HG02884 (cell line): ENCODE results near the gene HOXC11.

Experiments
- ATAC-seq: cut with Tn5 transposase; IDR thresholded peaks from one replicate; pipeline ENCODE4 v1.9.1; 2021; ENCODE audit warnings: mild to moderate bottlenecking, moderate library complexity; ENCODE audit not compliant: unreplicated experiment

The HOXC11 gene

DNA sequence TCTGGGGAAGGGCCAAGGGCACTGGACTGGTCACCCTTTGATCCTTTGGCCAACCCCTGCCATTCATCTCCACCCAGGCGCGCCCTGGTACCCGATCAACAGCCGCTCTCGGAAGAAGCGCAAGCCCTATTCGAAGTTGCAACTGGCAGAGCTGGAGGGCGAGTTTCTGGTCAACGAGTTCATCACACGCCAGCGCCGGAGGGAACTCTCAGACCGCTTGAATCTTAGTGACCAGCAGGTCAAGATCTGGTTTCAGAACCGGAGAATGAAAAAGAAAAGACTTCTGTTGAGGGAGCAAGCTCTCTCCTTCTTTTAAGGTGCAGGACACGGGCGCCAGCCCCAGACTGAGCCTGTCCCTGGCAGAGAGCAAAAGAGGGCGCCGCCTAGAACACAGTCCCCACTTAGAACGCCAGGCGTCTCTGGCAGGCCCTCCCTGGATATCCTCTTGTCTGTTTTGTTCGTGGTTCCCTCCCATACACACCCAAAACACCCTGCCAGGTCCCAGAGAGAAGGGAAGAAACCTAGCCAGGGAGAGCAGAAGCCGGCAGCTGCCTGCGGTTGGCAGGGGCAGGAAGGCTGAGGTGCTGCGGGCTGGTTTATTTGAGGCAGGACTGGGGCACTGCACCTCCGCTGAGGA is 16.6 kb upstream of the HOXC11 start:
- ATAC-seq = no peak

DNA sequence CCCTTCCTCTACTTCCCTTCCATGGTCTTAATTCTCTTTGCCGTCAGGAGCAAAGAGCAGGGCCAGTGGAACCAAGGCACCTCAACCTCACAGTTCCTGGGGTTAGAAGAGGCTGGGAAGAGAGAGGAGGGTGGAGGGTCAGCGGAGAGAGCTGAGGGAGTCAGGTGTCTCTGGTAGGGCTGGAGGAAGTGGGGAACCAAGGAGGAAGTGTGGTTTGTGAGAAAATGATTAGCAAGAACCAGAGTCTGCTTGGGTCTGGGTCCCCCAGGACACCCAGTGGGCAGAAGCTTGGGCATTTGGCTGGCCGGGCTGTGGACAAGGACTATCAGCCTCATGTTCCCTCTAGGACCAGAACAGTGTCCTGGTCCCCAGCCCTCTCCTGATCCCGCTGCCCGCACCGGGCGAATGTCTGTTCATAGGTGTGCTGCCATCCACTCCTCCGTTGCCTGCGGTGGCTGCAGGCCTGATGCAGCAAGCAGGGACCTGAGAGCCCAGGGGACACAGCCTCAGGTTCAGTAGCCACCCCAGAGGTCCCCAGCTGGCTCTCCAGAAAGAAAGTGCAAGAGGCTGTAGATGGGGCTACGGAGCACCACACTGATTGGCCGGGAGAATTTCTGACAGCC is 15.9 kb upstream of the HOXC11 start:
- no peak for ATAC-seq

DNA sequence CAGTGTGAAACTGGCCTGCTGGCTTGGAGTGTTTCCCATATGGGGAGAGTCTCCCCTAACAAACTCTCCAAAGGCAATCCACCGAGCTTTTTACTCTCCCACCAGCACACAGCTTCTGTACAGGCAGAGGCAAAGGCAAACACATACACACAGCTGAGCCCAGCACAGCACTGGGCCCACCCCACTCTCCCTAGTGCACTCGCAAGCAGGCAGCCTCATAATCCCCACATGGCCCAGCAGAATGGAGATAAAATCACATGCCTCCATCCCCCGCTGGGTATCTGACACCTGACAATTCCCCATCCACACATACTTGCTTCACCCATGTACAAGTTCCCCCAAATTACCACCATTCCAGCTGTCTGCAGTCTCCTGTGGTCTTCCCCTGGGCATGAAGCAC is 14.8 kb upstream of the HOXC11 start:
- no peak for ATAC-seq

DNA sequence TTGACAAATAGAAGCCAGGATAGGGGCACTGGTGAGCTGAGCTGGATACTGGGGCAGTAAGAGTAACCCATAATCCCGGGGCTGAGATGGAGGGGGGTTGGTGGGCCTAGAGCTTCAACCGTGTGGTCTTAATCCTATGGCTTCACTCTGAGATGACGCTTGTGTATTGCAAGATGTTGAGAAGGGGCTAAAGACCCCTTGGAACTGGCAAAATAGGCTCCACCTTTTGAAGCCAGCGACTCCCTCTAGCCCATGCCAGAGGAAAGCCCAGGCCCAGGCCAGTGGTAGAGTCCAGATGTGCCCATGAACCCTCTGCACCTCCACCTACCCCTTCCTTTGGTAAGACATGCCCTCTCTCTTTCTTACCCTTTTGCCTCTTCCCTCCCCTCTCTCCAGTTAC is 13.6 kb upstream of the HOXC11 start:
- no peak for ATAC-seq

DNA sequence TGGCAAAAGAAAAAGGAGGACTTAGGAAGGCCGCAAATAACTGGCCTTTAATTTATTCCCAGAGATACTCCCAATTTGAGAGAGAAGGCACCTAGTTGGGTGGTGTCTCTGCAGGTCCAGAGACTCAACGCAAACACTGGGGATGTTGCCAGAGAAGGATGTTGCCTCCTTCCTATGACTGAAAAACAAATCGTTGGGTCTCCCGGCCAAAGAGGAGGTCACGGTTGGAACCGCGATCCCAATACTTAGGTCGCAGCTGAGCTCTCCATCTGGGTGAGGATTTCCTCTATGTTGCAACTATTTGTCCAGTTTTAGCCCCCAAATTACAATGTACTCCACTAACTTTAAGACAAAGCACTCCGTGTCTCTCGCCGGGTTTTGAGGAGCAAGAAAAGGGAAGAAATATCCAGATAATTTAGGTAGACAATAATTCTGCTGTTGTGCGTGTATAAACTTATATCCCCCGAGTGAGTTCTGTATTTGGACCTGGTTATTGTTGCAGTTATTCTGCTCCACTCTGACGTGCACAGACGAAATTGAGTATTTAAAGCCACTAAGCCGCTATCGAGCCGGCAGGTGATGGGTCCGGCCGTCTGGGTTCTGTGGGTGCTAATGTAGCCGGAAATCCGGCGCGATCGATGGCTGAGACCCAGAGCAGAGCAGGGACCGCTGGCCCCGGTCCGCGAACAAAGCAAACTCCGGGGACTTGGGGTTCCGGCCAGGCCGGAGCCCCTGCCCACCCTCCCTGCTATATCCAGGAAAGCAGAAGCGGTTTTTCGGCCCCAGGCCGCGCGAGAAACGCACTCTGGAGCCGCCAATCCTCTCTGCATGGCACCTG is 12.5 kb upstream of the HOXC11 start:
- ATAC-seq = no peak

DNA sequence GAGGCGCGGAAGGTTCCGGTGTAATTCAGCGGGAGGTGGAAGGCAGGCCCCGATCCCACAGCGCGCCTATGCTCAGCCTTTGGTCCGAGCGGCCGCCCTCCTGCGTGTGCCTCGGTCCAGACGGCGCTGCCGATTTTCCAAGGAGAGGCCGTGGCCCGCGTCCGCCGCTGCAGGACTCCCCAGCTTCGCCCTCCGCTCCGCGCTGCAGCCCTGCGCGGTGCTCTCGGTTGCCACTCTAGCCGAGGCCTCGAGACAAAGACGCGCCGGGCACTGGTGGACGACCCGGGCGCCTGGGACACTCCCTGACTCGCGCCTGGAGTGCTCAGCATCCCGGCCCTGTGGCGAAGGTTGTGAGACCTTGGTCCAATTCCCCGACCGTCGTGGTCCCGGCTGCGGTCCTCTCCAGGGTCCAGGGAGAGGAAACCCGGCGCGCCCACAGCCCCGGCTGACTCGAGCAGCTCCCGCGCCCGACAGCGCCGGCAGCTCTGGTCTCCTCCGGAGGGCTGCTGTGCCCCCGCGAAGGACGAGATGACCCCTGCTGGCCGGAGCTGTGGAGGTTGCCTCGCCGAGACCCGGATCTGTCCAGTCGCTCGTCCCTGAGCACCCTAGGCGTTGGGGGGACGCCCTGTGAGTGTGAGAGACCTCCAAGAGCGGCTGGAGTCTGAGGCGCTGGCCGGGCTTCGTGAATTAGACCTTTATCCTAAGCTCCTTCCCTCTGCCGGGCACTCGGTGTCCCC is 11.7 kb upstream of the HOXC11 start:
- no peak for ATAC-seq

DNA sequence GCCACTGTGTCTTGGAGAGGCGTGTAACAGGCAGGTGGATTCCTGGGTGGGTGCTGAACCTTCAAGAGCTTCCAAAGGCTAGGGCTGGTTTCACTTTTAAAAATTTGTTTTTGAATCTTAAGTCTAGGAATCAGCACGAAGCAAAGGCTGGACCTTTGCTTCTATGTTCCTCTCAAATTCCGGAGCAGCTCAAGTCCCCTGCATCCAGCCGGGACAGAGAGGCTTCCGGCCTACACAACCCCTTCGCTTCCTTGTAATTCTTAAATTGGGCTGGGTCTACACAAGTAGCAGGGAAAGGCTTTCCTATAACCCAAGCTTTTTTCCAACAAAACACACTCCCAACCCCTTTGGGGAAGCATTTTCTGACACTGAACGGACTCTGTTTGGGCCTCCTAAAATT is 9.9 kb upstream of the HOXC11 start:
- ATAC-seq = no peak

DNA sequence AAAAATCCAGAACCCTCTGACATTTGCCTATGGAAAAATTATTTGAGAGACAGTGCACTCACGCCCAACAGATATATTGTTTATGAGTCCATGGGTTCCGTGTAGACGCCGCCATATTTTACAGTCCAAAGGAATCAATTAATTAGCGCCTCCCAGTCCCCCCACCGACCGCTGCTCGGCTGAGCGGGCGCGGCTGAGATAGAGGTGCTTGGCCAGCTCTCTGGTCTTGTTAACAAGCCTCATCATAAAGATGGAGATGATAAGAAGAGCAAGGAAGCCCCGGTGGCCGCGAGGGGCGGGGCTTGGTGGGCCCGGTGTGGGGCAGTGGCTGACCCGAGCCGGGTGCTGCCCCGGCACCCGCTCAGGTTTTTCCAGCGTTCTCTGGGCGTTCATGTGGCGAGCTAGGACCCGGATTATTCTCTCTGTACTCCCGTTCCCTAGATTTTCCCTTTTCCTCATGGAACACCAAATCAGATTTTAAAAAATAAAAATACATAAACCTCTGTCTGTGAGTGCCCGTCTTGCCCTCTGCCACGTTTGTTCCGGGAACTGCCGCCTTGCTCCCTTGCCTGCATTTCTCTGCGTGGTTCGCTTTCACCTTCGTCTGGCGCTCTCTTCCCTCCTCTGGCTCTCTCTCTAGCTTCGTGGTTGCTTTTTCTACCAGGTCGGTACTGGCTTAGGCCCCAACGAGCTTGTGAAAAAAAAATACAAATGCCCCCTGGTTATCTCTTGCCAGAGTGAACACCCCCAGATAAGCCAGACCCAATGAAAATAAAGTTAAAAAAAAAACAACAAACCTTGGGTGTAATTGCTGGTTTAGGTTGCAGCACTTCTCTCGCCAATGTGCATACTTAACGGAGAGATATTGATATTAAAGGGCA is 9.3 kb upstream of the HOXC11 start:
- no peak for ATAC-seq

DNA sequence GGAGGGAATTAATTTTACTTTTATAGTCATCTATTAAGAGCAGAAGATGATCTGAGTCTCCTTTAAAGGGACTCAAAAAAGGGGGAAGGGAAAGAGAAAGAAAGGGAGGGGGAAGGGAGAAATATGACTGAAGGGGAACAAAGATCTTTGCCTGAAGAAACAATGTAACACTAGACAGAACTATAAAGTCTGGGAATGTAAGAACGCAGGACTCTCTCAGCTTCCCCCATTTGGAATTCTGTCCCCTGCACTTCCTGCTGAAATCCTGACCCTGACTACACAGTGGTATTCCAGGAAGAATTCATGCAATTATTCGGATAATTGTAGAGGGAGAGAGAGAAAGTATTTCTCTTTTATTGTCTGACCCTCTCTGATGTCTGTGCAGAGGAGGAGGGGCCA is 8.6 kb upstream of the HOXC11 start:
- no peak for ATAC-seq

DNA sequence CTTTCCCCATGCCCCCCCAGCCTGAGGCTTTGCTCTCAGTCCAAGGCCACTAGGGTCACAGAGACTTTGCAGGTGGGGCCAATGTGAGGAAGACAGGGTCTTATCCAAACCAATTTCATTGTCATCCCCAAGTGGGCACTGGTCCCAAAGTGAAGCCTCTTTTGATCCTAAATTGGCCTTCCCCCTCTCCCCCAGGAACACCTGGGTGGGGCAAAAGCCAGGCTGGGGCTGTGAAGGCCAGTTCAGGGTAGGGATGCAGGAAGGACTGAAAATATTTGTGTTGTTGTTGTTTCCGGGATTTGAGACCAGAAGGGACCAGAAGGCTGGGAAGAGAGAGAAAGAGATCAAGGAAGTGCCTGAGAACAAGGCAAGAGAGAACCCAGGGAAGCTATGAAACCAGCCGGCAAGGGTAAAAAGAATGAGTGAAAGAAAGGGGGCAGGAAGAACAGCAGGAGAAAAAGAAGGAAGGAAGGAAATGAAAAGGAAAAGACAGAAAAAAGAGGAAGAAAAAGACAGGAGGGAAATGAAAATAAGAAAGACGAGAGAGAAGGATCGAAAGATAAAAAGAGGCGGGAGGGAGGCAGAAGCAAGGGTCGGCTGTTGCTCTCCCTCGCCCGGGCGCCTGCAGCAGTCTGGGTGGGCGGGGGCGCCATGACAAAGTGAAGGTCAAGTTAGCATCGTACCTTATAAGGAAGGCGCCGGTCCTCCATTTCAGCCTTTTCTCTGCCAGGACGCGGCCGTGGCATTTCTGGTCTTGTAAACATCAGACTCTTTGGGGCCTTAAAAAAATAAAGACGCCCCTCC is 7.4 kb upstream of the HOXC11 start:
- ATAC-seq = no peak

DNA sequence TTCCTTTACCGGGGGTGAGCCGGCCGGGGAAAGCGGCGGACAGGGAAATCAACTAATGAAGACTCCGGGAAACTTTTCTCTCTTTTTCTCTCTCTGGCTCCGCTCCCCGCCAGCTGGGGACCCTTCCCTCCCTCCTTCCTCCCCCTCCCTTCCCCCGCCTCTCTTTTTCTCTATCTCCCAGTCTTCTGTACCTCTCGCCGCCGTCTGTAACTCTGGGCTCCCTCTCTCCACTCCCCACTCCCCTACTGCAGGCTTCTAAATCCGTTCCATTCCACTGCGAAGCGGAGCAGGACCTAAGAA is 6.9 kb upstream of the HOXC11 start:
- no peak for ATAC-seq

DNA sequence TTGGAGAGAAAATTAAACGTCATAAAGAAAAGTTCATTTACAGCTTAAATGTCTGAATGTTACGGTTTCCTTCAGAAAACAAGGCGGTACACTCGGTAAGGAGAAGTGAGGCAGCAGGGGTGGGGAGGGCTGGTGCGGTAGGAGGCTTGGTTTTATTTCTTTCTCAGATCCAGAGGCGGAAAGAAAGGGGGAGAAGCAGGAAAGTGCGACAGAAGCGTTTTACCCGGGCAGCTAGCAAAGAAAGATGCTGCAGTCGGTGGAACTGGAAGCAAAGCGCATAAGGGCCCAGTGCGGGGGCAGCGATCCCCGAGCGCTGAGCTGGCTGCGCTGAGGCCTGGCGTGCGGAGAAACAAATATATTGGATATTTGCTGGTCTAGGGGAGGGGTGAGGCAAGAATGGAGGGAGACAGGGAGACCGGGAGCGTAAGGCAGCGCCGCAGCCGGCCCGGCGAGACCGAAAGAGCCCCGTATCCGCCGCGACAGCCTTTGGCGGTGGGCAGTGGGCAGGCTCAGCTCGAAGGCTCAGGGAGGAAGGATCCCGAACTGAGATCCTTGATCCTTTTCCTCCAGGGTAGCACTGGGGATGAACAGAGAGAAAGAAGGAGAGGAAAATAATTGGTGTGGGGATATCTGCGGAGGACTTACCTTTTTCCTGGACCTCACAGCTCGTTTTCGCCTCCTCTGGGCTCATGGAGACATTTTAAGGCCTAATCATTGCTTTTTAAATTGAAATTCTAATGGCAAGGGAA is 6.4 kb upstream of the HOXC11 start:
- ATAC-seq = no peak

DNA sequence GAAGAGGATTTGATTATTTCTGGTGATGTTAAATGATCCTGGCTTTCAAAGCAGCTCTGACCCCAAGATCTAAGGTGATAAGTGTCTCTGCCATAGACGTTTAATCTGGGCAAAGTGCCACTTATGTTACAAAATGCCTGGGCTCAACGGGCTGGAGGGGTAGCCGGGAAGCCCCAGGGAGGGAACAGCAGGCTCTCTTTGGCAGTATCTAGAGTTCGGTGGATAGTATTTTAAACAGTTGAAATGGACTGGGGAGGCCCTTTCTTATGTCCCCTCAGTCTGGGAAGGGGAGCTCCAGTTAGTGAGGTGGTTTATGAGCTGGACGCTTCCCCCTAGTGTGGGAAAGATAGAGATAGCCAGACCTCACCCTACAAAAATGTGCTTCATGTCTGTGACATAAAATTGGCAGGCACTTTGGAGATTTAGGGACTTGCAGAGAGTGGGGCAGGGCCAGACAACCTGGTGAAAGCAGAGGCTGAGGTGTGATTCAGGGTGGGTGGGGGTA is 5.5 kb upstream of the HOXC11 start:
- no peak for ATAC-seq

DNA sequence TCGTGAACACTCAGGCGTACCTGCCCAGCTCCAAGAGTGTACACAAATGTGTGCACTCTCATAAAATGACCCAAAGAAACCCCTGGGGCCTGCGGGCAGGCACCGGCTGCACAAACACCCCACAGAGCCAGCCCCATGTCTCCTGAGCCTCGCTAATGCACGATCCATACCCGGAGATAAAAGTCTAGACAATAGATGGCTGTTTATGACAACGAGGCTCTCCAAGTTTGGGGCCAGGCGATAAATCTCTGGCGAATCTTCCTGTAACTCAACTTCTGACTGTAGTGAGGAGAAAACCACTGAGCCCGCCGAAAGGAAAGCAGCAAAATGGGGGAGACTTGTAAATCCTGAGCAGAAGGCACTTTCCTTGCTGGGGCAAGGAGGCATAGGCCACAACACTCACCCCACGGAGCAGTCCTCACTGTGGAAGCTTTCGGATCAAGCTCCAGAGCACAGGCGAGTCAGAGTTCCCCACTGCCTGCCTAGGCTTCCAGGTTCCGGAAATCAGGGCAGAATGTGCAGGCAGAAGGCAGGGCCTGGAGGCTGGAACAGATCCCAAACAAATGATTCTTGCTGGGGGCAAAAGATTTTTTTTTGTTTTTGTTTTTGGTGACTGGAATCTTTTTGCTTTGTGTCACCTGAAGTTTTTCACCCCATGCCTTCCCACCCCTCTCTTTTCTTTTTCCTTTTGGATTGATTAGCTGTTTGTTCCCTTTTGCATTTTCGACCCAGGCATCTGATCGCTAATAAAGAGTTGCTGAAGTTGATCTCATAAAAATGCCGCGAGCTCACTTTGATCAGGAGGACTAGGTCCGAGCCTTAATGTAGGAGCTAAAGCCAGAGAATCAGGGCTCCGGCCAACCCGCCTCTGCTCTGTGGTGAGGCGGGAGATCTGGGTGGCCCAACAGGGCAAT is 4.5 kb upstream of the HOXC11 start:
- ATAC-seq = no peak

DNA sequence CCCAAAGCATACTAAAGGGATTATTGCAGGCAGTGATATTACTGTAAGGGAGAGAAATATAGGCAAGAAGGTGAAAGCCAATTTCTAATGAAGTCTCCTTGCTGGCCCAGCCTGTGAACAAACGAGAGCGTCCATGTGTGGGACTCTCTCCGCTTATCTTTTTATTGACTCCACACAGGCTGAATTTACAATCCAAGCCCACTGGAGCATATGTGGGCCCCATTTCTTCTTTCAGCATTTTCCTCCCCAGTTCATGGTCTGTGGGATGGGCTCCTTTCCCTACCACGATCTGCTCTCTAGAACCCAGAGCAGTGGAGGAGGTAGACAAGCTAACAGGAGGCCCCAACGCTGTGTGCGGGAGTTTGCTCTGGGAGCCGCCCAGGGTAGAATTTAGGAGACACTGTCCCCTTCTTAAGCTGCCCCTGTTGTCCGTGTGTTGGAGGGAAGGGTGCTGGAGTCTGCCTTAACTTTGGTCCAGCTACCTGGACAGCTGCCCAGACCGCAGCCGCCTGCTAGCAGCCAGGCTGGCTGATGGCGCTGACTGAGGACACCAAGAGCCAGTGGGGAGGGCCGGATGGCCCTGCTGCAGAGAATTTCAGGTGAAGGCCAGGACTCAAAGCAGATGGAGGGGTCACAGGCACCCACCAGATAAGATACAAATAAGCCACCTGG is 3.2 kb upstream of the HOXC11 start:
- no peak for ATAC-seq

DNA sequence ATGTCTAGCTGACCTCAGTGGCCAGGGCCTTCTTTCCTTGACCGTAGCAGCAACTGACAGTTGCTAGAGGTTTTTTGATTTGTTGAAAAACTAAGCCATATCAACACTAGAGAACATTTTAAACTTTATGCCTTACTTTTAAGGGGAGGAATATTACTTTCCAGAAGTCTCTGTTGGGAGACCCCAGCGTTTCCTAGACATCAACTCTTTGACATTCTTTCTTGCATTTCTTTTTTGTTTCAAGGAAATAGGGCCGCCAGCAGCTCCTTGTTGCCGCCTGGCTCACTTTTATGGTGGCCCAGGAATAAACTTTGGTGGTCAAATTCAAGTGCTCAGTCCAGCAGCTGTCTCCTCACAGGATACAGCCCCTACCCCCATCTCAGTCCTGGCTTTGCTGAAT is 2.5 kb upstream of the HOXC11 start:
- ATAC-seq = no peak

DNA sequence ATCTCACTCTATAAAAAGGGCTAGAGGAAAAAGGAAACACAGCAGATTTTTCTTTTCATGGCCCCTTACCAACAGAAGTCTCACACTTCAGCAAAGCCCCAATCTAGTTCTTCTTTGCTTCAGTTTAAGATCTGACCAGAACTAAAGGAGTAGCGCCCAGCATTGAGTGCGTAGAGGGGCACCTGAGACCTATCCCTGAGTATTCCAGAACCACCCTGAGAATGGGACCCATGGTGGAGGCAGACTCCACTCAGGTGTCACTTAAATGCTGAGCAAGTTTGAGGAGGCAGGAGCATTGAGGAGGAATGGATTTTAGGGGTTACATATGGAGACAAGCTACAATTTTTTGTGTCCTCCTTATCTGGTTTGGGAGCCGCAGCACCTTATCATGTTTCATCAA is 1.8 kb upstream of the HOXC11 start:
- no peak for ATAC-seq
